SK-N-SH treated with all-trans-retinoic acid at 6 μM for 48 hours (cell line): Measurements from ENCODE around the gene FRAS1.

ENCODE experiments used
- CREB5 ChIP-seq: fragments of 250-450 bp; sonication (Bioruptor Pico); IDR thresholded peaks from 2 replicates; pipeline ENCODE4 v1.5.1; 2020; ENCODE audit warnings: low read depth, mild to moderate bottlenecking, moderate library complexity
- CSDC2 ChIP-seq: fragments of 250-450 bp; sonication (Bioruptor Pico); IDR thresholded peaks from 2 replicates; pipeline ENCODE4 v1.5.0; 2020; ENCODE audit warnings: mild to moderate bottlenecking, moderate library complexity
- GLIS3 ChIP-seq: fragments of 250-450 bp; sonication (Bioruptor Pico); IDR thresholded peaks from 2 replicates; pipeline ENCODE4 v1.5.0; 2020; ENCODE audit warnings: mild to moderate bottlenecking, moderate library complexity
- OSR1 ChIP-seq: fragments of 250-450 bp; sonication (Bioruptor Pico); IDR thresholded peaks from 2 replicates; pipeline ENCODE4 v1.8.0; 2022; ENCODE audit warnings: moderate library complexity, mild to moderate bottlenecking, inconsistent platforms
- PATZ1 ChIP-seq: fragments of 250-450 bp; sonication (Bioruptor Pico); IDR thresholded peaks from 2 replicates; pipeline ENCODE4 v1.8.0; 2020; ENCODE audit warnings: mild to moderate bottlenecking, moderate library complexity, borderline replicate concordance
- POU6F1 ChIP-seq: fragments of 250-450 bp; sonication (Bioruptor Pico); IDR thresholded peaks from 2 replicates; pipeline ENCODE4 v1.8.0; 2021; ENCODE audit warnings: low read depth, mild to moderate bottlenecking, moderate library complexity, borderline replicate concordance
- ZC3H10 ChIP-seq: fragments of 250-450 bp; sonication (Bioruptor Pico); IDR thresholded peaks from 2 replicates; pipeline ENCODE4 v1.5.1; 2021; ENCODE audit warnings: mild to moderate bottlenecking, moderate library complexity
- ZFP3 ChIP-seq: fragments of 250-450 bp; sonication (Bioruptor Pico); IDR thresholded peaks from 2 replicates; pipeline ENCODE4 v1.5.0; 2020; ENCODE audit warnings: mild to moderate bottlenecking, moderate library complexity
- ZNF8 ChIP-seq: fragments of 450-650 bp; formaldehyde crosslinking; IDR thresholded peaks from 2 replicates; pipeline ENCODE4 v1.5.0; 2020; ENCODE audit warnings: mild to moderate bottlenecking, moderate library complexity

DNA sequence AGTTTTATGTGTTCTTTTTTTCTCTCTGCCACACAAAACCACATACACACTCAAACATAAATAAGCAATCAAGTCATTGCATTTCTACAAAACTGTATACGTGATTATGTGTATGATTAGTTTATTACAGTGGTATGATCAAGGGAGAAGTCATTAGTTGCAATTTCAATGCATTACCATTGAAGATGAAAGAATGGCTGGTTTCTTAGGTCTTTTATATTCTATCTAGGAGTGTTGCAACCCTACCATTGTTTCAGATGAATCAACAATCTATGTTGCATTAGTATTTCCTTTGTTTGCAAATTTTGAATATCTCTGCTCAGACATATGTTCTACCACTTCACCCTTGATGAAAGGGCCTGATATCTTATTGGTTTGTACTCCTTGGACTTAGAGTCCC, 501.3 kb downstream of the FRAS1 start:
- TF ChIP-seq CREB5 (no peak), ZFP3 (CRISPR knock-in tag) (no peak), POU6F1 (CRISPR knock-in tag) (no peak), OSR1 (CRISPR knock-in tag) (no peak), ZC3H10 (CRISPR knock-in tag) (no peak), PATZ1 (CRISPR knock-in tag) (no peak), CSDC2 (CRISPR knock-in tag) (no peak), ZNF8 (CRISPR knock-in tag) (no peak), GLIS3 (CRISPR knock-in tag) (no peak)
